ENCODE measurements around the gene IL17B. TPM values are rescaled to one million over a fixed set of nuclear protein-coding genes. Genes with fewer than 3 reads are reported as not detected.
A peak's percentile ranks its signal among the peaks of the same experiment; 100 is the strongest.

IL17B gene
- total RNA-seq, 1 donor from 2014 or later: 18.0 TPM

DNA sequence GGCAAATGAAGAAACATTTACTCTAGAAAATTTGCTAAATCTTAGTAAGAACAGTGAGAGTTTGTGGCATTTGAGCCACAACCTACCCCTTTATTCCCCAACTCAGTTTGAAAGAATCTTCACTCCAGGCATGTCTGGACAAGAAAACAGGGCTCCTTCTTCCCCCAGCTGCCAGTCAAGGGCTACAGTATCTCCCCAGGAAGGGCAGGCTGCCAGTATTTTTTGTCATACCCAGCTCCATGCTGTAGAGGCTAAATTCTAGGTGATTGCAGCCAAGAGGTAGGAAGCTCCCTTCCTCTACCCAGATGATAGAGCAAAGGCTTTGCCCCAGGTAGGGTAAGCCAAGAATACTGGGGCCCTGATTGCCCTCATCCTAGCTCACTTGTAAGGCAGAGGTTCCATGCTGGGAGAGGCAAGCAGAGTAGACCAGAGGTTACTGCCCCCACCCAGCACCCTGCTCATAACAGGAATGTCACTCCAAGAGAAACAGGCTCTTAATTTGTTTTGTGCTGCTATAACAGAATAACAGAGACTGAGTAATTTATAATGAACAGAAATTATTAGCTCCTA lies 53.8 kb downstream of the IL17B start:
- DNase-seq (ENCODE audit: low read depth): peak; percentile 70

DNA sequence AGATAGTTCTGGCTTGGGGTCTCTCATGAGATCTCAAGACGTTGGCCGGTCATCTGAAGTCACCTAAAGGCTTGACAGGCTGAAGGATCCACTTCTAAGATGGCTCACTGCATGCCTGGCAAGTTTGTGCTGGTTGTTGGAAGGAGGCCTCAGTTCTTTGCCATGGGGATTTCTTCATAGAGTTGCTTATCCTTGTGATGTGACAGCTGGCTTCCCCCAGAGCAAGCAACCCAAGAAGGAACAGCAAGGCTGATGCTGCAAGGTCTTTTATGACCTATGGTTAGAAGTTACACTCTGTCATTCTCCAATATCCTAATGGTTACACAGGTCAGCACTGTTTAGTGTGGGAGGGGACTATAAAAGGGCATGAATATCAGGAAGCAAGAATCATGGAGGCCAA lies 54.5 kb downstream of the IL17B start:
- DNase-seq (ENCODE audit: low read depth): peak; percentile 46

MicroRNAs within 50 kb of the gene (microRNA counts, 767-probe panel; counts per million panel counts)
- not detected for microRNA hsa-miR-143-3p

Other genes with a start within 250 kb of the IL17B start
- 126 and 220 TPM in 2 replicates for gene ABLIM3, start 237.8 kb downstream of the IL17B start, total RNA-seq
- gene AFAP1L1, start 107.4 kb downstream of the IL17B start, total RNA-seq: 136 and 239 TPM in 2 replicates
- 12.8 and 14.3 TPM in 2 replicates for gene GRPEL2, start 33.8 kb downstream of the IL17B start, total RNA-seq
- 8.1 and 10.5 TPM in 2 replicates for gene PCYOX1L, start 21.2 kb downstream of the IL17B start, total RNA-seq
- 287 and 364 TPM in 2 replicates for gene CSNK1A1, start 172.1 kb upstream of the IL17B start, total RNA-seq
- gene ARHGEF37, start 202.2 kb upstream of the IL17B start, total RNA-seq: 3.1 and 8.3 TPM in 2 replicates